Measurements from ENCODE around the gene PTCD2.

GRCh38 chr5:72393052-72393451, 72.9 kb downstream of the PTCD2 start:
- TF ChIP-seq CTCF (IDR thresholded peaks at IDR 0.05) (no peak), POLR2A (IDR thresholded peaks at IDR 0.05) (no peak)

Data from right lobe of liver (tissue), 4 donors.